WTC11 (cell line): ENCODE measurements around the gene LDHD. TPM values are rescaled to one million over a fixed set of nuclear protein-coding genes. Genes with fewer than 3 reads are reported as not detected.

Experiments used
- ATAC-seq: fragments of 200-7000 bp; cut with Tn5 transposase; 2 replicates; pipeline ENCODE4 v1.10.0; 2021; ENCODE audit warnings: mild to moderate bottlenecking, moderate library complexity
- CTCF ChIA-PET: fragments of 300-600 bp; sonication (Branson Sonifier 250); formaldehyde crosslinking; loops from one replicate; lab custom pipeline; 2021; ENCODE audit warnings: antibody characterized with exemption; lab: Charles Lee
- POLR2A ChIA-PET: fragments of 350-600 bp; sonication (Branson Sonifier 250); formaldehyde crosslinking; loops from one replicate; lab custom pipeline; 2021; ENCODE audit warnings: antibody characterized with exemption; lab: Charles Lee
- DNase-seq: peaks from one replicate; pipeline ENCODE4 v3.0.0; 2021; ENCODE audit warnings: low spot score
- H3K27ac Mint-ChIP-seq: 2 replicates; pipeline ENCODE4 v1.8.0; 2021; ENCODE audit warnings: mixed read lengths
- H3K27me3 Mint-ChIP-seq: 2 replicates; pipeline ENCODE4 v1.8.0; 2021; ENCODE audit warnings: low read depth, mild to moderate bottlenecking, moderate library complexity, mixed read lengths
- H3K36me3 Mint-ChIP-seq: 2 replicates; pipeline ENCODE4 v1.8.0; 2021; ENCODE audit warnings: mixed read lengths
- H3K4me1 Mint-ChIP-seq: 2 replicates; pipeline ENCODE4 v1.8.0; 2022; ENCODE audit warnings: mixed read lengths
- H3K4me3 Mint-ChIP-seq: 2 replicates; pipeline ENCODE4 v1.8.0; 2021; ENCODE audit warnings: mild to moderate bottlenecking, moderate library complexity, mixed read lengths
- H3K9me3 Mint-ChIP-seq: 2 replicates; pipeline ENCODE4 v1.8.0; 2021; ENCODE audit warnings: mixed read lengths
- ATF3 ChIP-seq: sonication (generic); formaldehyde crosslinking; conservative IDR thresholded peaks from 2 replicates; pipeline ENCODE4 v1.8.1; 2022; ENCODE audit warnings: mild to moderate bottlenecking, missing genetic modification reagents
- CBFB ChIP-seq: sonication (generic); formaldehyde crosslinking; IDR thresholded peaks from 2 replicates; pipeline ENCODE4 v1.8.1; 2022; ENCODE audit warnings: mild to moderate bottlenecking, low read depth, missing genetic modification reagents
- FOXP4 ChIP-seq: sonication (generic); formaldehyde crosslinking; IDR thresholded peaks from 2 replicates; pipeline ENCODE4 v1.8.0; 2022; ENCODE audit warnings: mild to moderate bottlenecking, missing genetic modification reagents
- GTF2I ChIP-seq: fragments of 250-450 bp; sonication (Bioruptor Pico); conservative IDR thresholded peaks from 2 replicates; pipeline ENCODE4 v1.4.0; 2021; ENCODE audit warnings: mild to moderate bottlenecking
- HMGA2 ChIP-seq: fragments of 250-450 bp; sonication (Bioruptor Pico); IDR thresholded peaks from 2 replicates; pipeline ENCODE4 v1.4.0; 2021; ENCODE audit warnings: mild to moderate bottlenecking, moderate library complexity
- MLX ChIP-seq: sonication (generic); formaldehyde crosslinking; IDR thresholded peaks from 2 replicates; pipeline ENCODE4 v1.8.1; 2023; ENCODE audit warnings: mild to moderate bottlenecking, missing genetic modification reagents, moderate library complexity
- MYBL2 ChIP-seq: sonication (generic); formaldehyde crosslinking; IDR thresholded peaks from 2 replicates; pipeline ENCODE4 v1.8.1; 2023; ENCODE audit warnings: mild to moderate bottlenecking, moderate library complexity, missing genetic modification reagents
- NR2C2 ChIP-seq: sonication (generic); formaldehyde crosslinking; IDR thresholded peaks from 2 replicates; pipeline ENCODE4 v1.8.0; 2022; ENCODE audit warnings: mild to moderate bottlenecking, missing genetic modification reagents
- PRDM15 ChIP-seq: sonication (generic); formaldehyde crosslinking; IDR thresholded peaks from 2 replicates; pipeline ENCODE4 v1.8.0; 2022; ENCODE audit warnings: missing genetic modification reagents
- TP53 ChIP-seq: sonication (generic); formaldehyde crosslinking; IDR thresholded peaks from 2 replicates; pipeline ENCODE4 v1.8.1; 2023; ENCODE audit warnings: mild to moderate bottlenecking, missing genetic modification reagents
- ZBTB43 ChIP-seq: sonication (generic); formaldehyde crosslinking; IDR thresholded peaks from 2 replicates; pipeline ENCODE4 v1.8.1; 2023; ENCODE audit warnings: mild to moderate bottlenecking, missing genetic modification reagents
- ZNF232 ChIP-seq: sonication (generic); formaldehyde crosslinking; IDR thresholded peaks from 2 replicates; pipeline ENCODE4 v1.8.0; 2022; ENCODE audit warnings: mild to moderate bottlenecking, missing genetic modification reagents
- ZNF423 ChIP-seq: fragments of 250-450 bp; sonication (Bioruptor Pico); IDR thresholded peaks from 2 replicates; pipeline ENCODE4 v2.1.2; 2022; ENCODE audit warnings: mild to moderate bottlenecking, moderate library complexity
- total RNA-seq: library from RNA; stranded (reverse); gene quantifications from 3 replicates; pipeline ENCODE4 v1.2.3, GENCODE V29; 2021

LDHD gene
- total RNA-seq, 1 experiment from 2014 or later, result 12.3 TPM

- H3K9me3 Mint-ChIP-seq, result no peaks in the 10 kb centered on the region
- no peak for TF ChIP-seq NR2C2
- no peak for TF ChIP-seq MYBL2 (CRISPR knock-in tag)
- TF ChIP-seq ZNF232 (CRISPR knock-in tag), result no peak
- TF ChIP-seq MLX (CRISPR knock-in tag), result no peak
- TF ChIP-seq ATF3, result no peak
- TF ChIP-seq PRDM15 (CRISPR knock-in tag), result no peak
- TF ChIP-seq GTF2I (CRISPR knock-in tag), result no peak
- no peak for TF ChIP-seq TP53 (CRISPR knock-in tag)
- peaks cover 40% of the 10 kb centered on the region for H3K4me1 Mint-ChIP-seq
- no peak overlapping the region for H3K4me3 Mint-ChIP-seq
- peak; percentile 21; the same call in 1 of the 2 replicates for ATAC-seq
- no peak for DNase-seq
- CTCF ChIA-PET, result interaction anchor here (0.6 to 1.5 kb wide), 2 partner anchors 22 to 46 kb away, joined by 3 to 7 read pairs; no protein-coding TSS in a partner anchor
- no peaks in the 10 kb centered on the region for H3K27me3 Mint-ChIP-seq
- POLR2A ChIA-PET, result no interaction called here
- peak overlapping the region; percentile 86; the same call in 1 of the 2 replicates for H3K27ac Mint-ChIP-seq
- H3K36me3 Mint-ChIP-seq, result no peaks in the 10 kb centered on the region
Measured at GRCh38 chr16:75065149-75065505, 51.5 kb downstream of the LDHD start.

GRCh38 chr16:75064403-75065148 lies 52.0 kb downstream of the LDHD start:
- CTCF ChIA-PET, result interaction anchor here (0.6 to 1.5 kb wide), 3 partner anchors 21 to 66 kb away, joined by 3 to 7 read pairs (median 5); partner anchors contain the start of gene ZNRF1
- POLR2A ChIA-PET, result no interaction called here
- DNase-seq, result no peak
- Mint-ChIP-seq H3K4me1 (peaks cover 34% of the 10 kb centered on the region), H3K27me3 (no peaks in the 10 kb centered on the region), H3K27ac (peak overlapping the region; percentile 86; the same call in 1 of the 2 replicates), H3K9me3 (no peaks in the 10 kb centered on the region), H3K4me3 (no peak overlapping the region), H3K36me3 (no peaks in the 10 kb centered on the region)
- ATAC-seq, result no peak
- no peak for TF ChIP-seq ZNF423 (CRISPR knock-in tag)
- TF ChIP-seq MLX (CRISPR knock-in tag), result no peak
- TF ChIP-seq HMGA2 (CRISPR knock-in tag), result no peak
- no peak for TF ChIP-seq ATF3
- no peak for TF ChIP-seq ZBTB43 (CRISPR knock-in tag)
- TF ChIP-seq CBFB (CRISPR knock-in tag), result no peak
- TF ChIP-seq FOXP4 (CRISPR knock-in tag), result no peak
